Islet of Langerhans (tissue), 1 donor: ENCODE data around the gene ZCCHC7.
"Not testable (repeated sequence)": the region's sequence is repeated elsewhere in the genome, so short reads cannot be mapped to it uniquely, and the experiment has no call there.

Experiments used
- FAIRE-seq: peaks from one replicate; lab custom pipeline; 2011; peaks lifted over from hg19 to GRCh38; lab: Jason Lieb, UNC

Gene ZCCHC7

DNA sequence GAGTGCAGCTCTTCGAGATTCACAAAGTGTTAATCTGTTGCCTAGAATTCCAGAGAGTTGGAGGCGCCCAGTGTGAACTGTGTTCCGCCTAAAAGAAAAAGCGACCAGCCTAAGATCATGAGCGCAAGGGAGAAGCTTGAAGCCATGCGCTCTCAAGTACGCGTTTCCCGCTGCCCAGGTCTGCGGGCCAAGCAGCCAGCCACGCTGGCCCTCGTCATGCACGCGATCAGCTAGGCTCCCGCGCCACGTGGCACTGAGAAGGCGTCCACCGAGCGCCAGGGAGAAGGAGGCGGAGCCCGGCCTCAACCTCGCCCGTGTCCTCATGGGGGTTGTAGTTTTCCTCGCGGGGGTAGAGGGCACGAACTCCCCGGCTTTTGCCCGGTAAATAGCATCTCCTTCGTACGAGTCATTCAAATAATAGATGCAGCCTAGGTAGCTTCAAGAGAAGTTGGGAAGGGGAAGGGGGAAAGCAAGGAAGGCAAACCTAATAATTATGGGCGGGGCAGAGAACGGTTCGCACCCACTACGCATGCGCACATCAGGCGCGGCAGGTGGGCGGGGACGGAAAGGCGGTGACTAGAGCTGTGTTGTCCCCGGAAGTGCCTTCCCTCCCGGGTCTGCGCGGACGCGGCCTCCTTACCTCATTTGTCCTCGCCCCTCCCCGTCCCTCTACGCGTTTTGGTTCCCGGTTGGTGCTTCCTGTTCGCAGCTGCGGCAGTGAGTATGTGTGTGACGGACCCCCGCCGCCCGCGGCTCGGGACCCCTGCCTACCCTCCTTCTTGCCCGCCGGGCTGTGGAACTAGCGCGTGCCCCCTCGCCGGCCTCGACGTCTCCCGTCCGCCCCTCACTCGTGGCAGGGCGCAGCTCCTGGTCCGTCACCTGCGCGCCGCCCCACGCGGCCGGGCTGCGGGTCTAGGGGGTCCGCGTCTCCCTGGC, at the start of gene ZCCHC7:
Gene ZCCHC7 (plus strand): TSS at position 668 of the 936 bp plus-strand sequence.
- FAIRE-seq = peak; percentile 72

DNA sequence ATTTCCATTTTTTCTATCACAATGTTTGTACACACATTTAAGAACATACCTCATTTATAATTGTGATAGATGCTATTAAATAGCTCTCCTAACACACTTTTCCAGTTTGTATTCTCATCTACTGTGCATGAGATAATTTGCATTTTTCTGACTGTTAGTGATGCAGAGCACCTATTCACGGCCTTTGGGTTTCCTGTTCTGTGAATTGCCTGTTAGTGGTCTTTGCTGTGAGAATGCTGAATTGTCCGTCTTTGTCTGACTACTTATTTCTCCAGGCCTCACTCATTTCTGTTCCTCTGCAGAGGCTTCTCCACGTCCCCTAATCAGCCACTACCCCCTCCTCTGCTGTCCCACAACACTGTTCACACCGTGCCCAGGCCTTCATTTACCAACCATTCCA, 45.6 kb upstream of the ZCCHC7 start:
- FAIRE-seq = not testable (repeated sequence)

DNA sequence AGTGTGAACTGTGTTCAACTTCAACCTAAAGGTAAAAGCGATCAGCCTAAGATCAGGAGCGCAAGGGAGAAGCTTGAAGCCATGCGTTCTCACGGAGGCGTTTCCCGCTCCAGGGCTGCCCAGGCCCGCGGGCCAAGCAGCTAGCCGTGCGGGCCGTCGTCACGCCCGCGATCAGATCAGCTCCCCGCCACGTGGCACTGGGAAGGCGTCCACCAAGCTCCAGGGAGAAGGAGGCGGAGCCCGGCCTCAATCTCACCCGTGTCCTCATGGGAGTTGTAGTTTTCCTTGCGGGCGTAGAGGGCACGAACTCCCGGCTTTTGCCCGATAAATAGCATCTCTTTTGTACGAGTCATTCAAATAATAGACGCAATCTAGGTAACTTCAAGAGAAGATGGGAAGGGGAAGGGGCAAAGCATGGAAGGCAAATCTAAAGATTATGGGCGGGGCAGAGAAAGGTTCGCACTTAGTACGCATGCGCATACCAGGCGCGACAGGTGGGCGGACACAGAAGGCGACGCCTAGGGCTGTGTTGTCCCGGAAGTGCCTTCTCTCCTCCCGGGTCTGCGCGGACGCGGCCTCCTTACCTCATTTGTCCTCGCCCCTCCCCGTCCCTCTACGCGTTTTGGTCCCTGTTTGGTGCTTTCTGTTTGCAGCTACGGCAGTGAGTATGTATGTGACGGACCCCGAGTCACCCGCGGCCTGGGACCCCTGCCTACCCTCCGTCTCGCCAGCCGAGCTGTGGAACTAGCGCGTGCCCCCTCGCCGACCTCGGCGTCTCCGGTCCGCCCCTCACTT, 40.8 kb upstream of the ZCCHC7 start:
- peak; percentile 27 for FAIRE-seq

DNA sequence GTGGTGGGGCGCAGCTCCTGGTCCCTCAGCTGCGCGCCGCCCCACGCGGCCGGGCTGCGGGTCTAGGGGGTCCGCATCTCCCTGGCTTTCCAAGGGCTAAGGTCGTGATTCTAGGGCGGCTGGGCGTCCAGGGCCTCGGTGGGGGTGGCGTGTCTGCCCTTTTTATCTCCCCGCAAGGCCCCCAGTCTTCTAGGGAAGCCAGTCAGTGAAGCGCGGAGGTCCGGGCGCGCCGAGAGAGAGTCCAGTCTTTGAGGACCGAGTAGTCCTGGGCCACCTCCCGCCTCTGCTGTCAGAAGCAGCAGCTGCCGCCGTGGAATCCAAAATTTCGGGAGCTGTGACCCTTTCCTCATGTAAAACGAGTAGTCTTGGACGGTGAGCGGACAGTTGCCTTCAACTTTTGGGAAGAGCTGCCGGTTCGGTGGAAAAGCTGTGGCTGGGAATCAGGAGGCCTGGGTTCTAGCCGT, 40.2 kb upstream of the ZCCHC7 start:
- not testable (repeated sequence) for FAIRE-seq

DNA sequence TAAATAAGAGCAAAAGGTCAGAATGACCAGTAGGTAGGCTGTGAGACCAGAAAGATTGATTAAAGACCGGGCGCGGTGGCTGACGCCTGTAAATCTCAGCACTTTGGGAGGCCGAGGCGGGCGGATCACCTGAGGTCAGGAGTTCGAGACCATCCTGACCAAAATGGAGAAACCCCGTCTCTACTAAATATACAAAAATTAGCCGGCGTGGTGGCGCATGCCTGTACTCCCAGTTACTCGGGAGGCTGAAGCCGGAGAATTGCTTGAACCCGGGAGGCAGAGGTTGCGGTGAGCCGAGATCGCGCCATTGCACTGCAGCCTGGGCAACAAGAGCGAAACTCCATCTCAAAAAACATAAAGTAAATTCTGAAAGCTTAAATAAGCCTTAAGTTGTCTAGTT, 38.9 kb upstream of the ZCCHC7 start:
- not testable (repeated sequence) for FAIRE-seq

DNA sequence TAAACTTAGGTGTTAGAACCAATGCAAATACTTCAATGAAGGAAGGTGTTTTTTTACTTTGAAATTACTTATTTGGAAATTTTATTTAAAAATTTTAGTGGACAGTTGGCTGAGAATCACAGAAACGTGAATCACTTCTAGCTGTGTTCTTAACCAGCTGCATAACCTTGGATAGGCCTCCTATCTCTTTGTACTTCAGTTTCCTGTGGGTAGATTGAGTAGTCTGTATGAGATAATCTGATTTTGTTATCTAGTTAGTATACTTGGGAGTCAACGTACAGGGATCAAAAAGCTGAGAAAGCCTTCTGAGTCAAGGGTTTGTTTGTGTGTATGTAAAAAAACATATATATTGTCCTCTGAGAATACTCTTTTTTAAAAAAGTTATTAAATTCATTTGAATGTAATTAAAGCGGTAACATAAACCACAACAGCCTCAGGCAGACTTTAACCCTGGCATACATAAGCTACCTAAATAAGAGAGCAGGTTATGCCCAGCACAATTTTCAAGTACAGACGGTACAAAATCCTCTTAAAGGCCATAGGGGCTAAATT, 38.1 kb upstream of the ZCCHC7 start:
- no peak for FAIRE-seq

DNA sequence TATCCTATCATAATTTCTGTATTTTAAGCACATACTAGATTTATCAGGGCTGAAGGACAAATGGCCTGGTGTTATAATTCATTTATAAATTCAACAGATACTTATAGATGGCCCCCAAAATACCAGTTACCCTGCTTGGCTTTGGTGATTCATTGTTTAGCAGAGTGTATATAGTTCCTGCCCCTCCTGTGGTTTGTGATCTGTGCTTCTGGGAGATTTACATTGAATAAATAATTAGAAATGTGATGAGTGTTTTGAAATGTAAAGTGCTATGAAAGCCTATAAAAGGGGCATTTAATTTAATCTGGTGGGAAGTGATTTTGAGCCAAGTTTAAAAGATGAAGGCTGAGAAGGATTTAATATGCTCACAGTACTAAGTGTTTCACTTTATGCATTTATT, 36.7 kb upstream of the ZCCHC7 start:
- FAIRE-seq = no peak

DNA sequence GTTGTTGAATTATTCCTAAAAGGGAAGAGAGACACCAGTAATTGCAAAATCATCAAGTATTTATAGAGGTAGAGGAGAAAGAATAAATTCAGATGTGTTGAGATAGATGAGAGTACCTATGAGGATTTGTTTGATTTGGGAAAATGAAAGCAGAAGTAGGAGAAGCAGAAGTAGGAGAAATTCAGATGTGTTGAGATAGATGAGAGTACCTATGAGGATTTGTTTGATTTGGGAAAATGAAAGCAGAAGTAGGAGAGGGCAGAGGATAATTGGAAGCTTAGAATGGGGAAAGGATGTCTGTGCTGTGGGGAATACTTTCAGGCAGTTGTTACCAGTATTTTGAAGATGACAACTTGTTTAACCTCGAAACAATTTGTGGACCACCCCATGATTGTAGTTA, 35.1 kb upstream of the ZCCHC7 start:
- FAIRE-seq = no peak

DNA sequence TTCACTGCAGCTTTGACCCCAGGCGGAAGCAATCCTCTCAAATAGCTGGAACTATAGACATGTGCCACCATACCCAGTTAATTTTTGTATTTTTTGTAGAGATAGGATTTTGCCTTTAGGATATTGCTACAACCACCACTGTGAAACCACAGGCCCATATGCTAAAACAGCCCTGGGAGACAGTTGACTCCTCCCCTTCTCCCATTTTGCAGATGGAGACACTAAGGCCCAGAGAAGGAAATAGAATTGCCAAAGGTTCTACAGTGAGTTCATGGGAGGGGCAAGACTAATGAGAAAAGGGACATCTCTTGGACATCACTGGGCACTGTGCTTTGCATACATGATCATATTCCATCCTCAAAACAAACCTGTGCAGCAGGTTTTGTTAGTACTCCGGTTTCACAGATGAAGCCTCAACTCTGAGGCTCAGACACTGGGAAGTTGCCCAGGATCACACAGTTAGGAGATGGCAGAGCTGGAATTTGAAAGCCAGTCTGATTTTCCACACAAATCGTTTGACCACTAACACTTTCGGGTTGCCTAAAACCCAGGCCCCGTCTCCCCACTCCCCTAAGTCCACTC, 27.6 kb upstream of the ZCCHC7 start:
- FAIRE-seq = not testable (repeated sequence)

DNA sequence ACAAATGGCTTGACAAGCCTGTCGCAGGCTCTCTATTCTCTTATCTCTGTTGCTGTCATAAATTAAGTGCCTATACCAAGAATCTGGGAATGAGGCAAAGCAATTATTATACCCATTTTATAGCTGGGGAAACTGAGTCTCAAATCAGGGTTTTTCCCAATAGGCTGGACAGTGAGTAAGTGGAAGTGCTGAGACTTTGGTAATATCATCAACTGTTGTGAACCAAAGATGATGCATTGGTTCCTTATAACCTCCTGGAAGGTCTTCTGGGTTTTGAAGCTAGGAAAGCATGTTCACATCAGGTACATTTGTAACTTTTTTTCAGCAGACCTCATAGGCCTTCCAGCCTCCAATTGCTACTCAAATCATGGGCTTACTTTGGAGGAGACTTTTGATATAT, 25.6 kb upstream of the ZCCHC7 start:
- no peak for FAIRE-seq

DNA sequence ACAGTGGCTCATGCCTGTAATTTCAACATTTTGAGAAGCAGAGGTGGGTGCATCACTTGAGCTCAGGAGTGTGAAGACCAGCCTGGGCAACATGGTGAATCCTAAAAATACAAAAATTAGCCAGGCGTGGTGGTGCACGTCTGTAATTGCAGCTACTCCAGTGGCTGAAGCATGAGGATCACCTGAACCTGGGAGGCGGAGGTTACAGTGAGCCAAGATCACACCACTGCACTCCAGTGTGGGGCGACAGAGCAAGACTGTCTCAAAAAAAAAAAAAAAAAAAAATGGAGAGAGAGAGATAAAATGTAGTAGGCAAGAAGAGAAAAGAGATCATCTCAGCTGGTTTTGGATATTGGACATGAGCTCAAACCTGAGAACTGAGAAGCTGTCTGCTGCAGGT, 23.7 kb upstream of the ZCCHC7 start:
- FAIRE-seq = no peak

DNA sequence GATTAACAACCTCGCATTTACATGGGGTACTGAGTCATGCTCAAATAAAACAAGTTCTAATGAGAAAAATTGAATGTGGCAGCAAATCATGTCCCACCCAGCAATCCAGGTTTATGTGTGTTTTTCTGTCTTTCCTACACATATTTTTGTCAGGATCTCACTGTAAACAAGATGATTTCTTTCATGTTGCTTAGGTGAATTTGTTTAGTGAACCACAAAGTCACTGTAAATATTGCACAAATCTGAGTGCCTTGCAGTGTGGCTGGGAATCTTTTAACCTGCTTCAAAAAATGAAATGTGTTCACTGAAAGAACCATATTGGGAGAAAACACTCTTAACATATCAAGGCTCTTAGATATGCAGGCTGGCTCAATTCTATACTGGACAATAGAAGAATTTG, 23.1 kb upstream of the ZCCHC7 start:
- FAIRE-seq = no peak

DNA sequence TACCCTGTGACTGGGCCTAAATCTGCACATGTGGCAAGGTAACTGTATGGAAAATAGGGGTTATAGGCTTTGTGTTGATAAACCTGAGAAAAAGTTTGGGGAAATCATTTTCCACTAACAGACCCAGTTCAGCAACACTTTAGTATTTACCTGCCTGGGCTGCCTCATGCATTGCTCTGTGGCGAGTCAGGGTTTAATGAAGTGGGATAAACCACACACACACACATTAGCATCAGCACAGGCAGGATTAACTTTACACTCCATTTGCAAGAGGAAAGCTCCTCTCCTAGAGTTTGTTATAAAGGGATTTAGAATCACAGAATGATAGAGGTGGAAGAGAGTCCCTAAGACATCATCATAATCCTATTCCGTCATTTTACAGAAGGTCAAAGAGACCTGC, 20.0 kb upstream of the ZCCHC7 start:
- peak; percentile 73 for FAIRE-seq

DNA sequence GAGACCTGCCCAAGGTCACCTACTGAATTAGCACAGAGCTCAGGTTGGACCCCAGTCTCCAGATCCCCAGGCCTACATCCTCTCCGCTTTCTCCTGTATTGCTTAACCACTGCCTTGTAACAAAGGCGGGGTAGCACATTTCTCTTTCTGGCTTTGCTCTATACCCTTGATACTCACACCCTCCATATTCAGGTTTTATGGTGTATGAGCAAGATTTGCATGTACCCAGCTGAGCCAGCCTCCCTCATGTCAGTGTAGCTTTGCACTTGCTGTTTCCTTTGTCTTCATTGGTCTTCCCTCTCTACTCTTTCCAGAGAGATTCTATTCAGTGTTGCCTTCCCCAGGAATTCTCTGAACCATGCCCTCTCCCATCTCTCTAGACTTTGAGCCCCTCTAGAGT, 19.6 kb upstream of the ZCCHC7 start:
- no peak for FAIRE-seq

DNA sequence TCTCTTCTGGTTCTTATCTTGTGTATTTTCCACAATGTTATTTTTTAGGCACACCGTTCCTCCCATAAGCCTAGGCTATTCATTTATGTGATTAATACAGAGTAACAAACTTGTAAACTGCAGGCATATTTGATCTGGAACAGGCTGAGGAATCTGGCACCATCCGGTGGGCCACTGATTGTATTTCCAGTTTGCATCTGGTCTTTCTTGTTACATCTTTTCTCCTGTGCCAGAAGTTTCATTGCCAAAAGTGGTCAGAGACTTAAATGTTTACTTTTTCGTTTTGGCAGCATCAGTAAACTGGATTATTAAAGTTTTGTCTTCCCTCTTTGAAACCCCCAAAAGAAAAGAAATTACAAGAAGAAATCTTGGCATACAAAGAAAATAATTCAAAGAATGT, 17.9 kb upstream of the ZCCHC7 start:
- no peak for FAIRE-seq

DNA sequence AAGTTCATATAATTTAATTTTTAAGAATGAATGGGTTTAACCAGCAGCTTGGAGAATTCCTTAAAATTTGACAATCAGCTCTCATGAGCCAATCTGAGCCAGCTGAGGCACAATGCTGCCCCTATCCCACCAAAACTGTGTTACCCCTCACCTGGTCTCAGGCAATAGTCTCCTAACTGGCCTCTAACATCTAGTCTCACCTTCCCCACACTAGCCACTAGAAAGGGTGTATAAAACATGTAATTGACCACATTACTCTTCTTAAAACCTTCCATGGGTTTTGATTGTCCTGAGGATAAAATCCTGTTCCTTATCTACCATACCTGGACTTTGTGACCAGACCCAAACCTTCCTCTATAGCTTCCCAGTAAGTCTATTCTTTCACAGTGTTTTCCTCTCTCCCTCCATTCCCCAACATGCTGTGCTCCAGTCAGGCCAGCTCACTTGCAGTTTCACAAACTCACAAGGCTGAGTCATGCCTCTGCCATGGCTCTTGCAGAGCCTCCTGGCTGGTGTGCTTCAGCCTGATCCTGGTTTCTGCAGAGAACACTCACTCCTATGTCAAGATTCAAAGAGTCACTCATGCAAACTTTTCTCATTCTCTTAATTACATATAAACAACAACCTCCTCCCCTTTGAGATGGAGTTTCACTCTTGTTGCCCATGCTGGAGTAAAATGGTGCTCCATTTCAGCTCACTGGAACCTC, 16.0 kb upstream of the ZCCHC7 start:
- FAIRE-seq = no peak

DNA sequence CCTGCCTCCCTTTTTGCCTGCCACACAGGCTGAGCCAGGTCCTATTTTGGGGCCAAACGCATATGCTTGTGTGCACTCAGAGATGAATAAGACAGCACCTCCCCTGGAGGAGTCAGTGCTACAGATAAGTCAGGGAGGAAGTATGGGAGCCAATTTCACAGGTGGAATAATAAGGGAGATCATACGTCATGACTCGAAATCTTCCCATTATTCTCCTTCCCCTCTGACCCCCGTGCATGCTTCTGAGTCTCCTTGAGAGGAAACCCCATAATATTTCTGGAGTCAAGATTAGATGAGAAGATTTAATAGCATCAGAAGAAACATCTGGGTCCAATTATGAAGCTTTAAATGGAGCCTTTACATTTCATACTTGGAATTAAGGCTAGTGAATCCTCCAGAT, 15.1 kb upstream of the ZCCHC7 start:
- no peak for FAIRE-seq

DNA sequence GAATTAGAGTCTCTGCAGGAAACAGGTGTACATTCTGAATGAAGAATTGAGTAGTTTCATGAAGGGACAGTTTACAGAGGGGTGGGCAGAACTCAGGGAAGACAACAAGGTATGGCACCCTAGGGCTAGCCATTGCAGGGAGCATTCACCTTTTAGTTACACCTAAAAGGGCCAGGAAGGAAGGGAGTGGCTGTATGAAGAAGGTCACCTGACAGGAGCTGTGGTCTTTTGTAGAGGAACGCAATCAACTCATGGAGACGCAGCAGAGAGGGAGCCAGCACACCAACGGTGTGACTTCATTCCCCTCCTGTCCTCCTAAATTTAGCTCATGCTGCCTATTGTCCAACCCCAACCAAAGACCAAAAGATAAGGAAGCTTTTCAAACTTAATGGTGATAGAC, 12.7 kb upstream of the ZCCHC7 start:
- FAIRE-seq = no peak

DNA sequence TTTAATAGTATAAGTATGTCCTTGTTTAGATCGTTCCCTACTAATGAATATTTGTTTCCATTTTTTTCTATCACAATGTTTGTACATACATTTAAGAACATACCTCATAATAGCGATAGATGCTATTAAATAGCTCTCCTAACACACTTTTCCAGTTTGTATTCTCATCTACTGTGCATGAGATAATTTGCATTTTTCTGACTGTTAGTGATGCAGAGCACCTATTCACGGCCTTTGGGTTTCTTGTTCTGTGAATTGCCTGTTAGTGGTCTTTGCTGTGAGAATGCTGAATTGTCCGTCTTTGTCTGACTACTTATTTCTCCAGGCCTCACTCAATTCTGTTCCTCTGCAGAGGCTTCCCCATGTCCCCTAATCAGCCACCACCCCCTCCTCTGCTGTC, 5.9 kb upstream of the ZCCHC7 start:
- FAIRE-seq = not testable (repeated sequence)

DNA sequence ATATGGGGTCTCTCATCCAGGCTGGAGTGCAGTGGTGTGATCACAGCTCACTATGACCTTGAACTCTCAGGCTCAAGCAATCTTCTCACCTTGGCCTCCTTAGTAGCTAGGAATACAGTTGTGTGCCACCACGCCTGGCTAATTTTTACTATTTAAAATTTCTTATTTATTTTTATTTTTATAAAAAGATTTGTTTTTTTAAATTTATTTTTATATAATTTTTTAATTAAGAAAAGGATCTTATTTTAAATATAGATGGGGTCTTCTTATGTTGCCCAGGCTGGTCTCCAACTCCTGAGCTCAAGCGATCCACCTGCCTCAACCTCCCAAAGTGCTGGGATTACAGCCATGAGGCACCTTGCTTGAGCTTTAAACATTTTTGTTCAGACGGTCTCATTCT, 2.4 kb upstream of the ZCCHC7 start:
- FAIRE-seq = no peak

DNA sequence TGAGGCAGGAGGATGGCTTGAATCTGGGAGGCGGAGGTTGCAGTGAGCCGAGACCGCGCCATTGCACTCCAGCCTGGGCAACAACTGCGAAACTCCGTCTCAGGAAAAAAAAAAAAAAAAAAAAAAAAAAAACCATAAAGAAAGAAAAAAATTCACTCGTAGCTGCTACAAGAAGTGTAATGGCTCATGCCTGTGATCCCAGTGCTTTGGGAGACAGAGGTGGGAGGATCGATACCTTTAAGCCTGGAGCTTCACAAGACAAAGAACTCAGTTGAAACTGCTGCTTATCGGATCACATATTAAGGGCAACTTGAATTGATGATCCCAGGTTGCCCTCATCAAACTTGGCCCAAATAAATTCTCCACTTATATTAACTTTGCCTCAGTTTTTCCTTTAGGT, 1.0 kb upstream of the ZCCHC7 start:
- FAIRE-seq = no peak

DNA sequence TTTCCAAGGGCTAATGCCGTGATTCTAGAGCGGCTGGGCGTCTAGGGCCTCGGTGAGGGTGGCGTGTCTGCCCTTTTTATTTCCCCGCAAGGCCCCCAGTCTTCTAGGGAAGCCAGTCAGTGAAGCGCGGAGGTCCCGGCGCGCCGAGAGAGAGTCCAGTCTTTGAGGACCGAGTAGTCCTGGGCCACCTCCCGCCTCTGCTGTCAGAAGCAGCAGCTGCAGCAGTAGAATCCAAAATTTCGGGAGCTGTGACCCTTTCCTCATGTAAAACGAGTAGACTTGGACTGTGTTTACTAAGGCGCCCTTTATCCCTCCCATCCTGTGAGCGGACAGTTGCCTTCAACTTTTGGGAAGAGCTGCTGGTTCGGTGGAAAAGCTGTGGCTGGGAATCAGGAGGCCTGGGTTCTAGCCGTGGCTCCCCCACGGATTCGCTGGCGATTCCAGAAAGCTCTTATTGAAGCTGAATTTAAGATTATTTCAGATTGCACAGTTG, 515 bp downstream of the ZCCHC7 start:
- FAIRE-seq = not testable (repeated sequence)
